Activated CD8-positive, alpha-beta memory T cell treated with anti-CD3 and anti-CD28 coated beads, Interleukin-2, amount 50 U/mL, for 1 hour (primary cell): ENCODE results near the gene RCL1.

Experiments used
- DNase-seq: peaks from one replicate; pipeline ENCODE4 v3.0.0-alpha.2; 2020; ENCODE audit errors: extremely low read depth

The RCL1 gene

GRCh38 chr9:4811824-4812223, 19.1 kb downstream of the RCL1 start:
- no peak for DNase-seq

- DNase-seq: no peak
These were observed 20.1 kb downstream of the RCL1 start for GRCh38 chr9:4812858-4813257.

GRCh38 chr9:4814913-4815312, 22.2 kb downstream of the RCL1 start:
- DNase-seq: no peak

GRCh38 chr9:4815381-4815956, 22.7 kb downstream of the RCL1 start:
- no peak for DNase-seq

- no peak for DNase-seq
These were observed 27.4 kb downstream of the RCL1 start for GRCh38 chr9:4820168-4820567.

GRCh38 chr9:4821133-4821532, 28.4 kb downstream of the RCL1 start:
- no peak for DNase-seq

- no peak for DNase-seq
These were observed 29.3 kb downstream of the RCL1 start for GRCh38 chr9:4822057-4822456.

- DNase-seq: no peak
These were observed 33.8 kb downstream of the RCL1 start for GRCh38 chr9:4826417-4827166.

GRCh38 chr9:4827224-4827623, 34.5 kb downstream of the RCL1 start:
- no peak for DNase-seq

- no peak for DNase-seq
These were observed 36.0 kb downstream of the RCL1 start for GRCh38 chr9:4828761-4829160.

- no peak for DNase-seq
These were observed 37.2 kb downstream of the RCL1 start for GRCh38 chr9:4829969-4830368.

- no peak for DNase-seq
These were observed 38.0 kb downstream of the RCL1 start for GRCh38 chr9:4830699-4831098.

- DNase-seq: no peak
These were observed 38.4 kb downstream of the RCL1 start for GRCh38 chr9:4831119-4831518.

- DNase-seq: no peak
These were observed 39.2 kb downstream of the RCL1 start for GRCh38 chr9:4831944-4832343.

- no peak for DNase-seq
These were observed 40.2 kb downstream of the RCL1 start for GRCh38 chr9:4832786-4833579.

- no peak for DNase-seq
These were observed 41.2 kb downstream of the RCL1 start for GRCh38 chr9:4833781-4834560.

GRCh38 chr9:4836676-4837075, 43.9 kb downstream of the RCL1 start:
- DNase-seq: no peak

GRCh38 chr9:4837261-4838188, 44.8 kb downstream of the RCL1 start:
- DNase-seq: no peak

- DNase-seq: no peak
These were observed 45.4 kb downstream of the RCL1 start for GRCh38 chr9:4838189-4838546.

- no peak for DNase-seq
These were observed 46.7 kb downstream of the RCL1 start for GRCh38 chr9:4839470-4839912.

GRCh38 chr9:4840018-4840417, 47.3 kb downstream of the RCL1 start:
- DNase-seq: no peak
